SKM-1 (cell line): ENCODE measurements around the gene RABEP2.
"Not testable (repeated sequence)": the region's sequence is repeated elsewhere in the genome, so short reads cannot be mapped to it uniquely, and the experiment has no call there.

Experiments
- DNase-seq: peaks from one replicate; lab custom pipeline; 2025; ENCODE audit not compliant: unreplicated experiment; lab: John Stamatoyannopoulos, UW

The RABEP2 gene

DNA sequence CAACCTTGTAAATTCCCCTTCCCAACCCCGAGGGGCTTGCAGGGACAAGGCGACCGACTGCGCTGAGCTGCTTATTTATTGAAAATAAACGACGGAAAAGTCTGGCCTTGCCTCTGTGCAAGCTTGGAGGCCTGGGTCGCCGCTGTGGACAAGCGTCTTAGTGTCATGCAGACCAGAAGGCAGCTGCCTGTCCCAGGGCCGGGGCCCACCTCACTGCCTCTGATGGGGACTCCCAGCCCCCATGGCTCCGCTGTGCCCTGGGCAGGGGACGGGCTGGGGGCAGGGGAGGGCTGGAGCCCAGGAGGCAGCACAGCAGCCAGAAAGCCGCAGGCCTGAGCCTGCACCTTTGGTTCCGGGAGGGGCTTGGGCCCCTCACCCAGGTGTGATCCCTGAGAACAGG, 20.7 kb downstream of the RABEP2 start:
- no peak for DNase-seq

- DNase-seq: no peak
These were observed 21.5 kb downstream of the RABEP2 start for GRCh38 chr16:28903344-28904042.

DNA sequence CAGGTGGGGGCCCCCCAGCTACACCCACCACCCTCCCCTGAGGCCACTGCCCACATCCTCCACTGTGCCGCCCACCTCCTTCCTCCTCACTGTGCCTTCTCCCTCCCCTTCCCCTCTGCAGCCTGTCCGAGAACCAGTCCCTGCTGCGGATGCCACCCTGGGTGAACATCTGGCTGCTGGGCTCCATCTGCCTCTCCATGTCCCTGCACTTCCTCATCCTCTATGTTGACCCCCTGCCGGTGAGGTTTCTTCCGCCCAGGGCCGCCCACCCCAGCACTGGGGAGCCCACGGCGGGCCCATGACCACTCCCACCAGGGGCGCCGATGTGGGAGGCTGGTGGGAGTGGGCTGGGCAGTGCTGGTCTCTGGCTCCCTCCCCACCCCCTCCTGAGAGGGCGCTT, 22.1 kb downstream of the RABEP2 start:
- DNase-seq: no peak

DNA sequence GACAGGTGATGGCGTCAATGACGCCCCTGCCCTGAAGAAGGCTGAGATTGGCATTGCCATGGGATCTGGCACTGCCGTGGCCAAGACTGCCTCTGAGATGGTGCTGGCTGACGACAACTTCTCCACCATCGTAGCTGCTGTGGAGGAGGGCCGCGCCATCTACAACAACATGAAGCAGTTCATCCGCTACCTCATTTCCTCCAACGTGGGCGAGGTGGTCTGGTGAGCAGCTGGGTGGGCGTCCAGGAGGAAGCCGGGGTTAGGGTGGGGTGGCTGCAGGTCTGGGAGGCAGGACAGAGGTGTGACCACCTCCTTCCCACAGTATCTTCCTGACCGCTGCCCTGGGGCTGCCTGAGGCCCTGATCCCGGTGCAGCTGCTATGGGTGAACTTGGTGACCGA, 23.2 kb downstream of the RABEP2 start:
- no peak for DNase-seq

GRCh38 chr16:28900601-28901000, 24.4 kb downstream of the RABEP2 start:
- no peak for DNase-seq

- no peak for DNase-seq
These were observed 25.0 kb downstream of the RABEP2 start for GRCh38 chr16:28899882-28900590.

DNA sequence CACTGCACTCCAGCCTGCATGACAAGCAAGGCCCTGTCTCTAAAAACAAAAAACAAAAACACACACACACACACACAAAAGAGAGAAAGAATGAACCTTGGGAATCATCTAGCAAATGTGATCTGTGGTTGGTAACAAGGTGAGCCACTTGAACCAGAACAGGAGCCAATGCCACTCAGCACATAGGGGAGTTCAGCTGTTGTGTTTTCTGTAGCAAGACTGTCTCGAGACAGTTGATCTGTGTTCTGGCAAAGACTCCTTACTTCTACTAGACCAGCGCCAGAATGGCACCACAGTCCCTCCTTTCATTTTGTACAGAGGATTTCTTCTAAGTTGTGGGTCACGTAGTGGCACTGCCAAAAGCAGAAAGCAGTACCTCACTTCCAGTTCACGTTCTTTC, 26.1 kb downstream of the RABEP2 start:
- DNase-seq: no peak

DNA sequence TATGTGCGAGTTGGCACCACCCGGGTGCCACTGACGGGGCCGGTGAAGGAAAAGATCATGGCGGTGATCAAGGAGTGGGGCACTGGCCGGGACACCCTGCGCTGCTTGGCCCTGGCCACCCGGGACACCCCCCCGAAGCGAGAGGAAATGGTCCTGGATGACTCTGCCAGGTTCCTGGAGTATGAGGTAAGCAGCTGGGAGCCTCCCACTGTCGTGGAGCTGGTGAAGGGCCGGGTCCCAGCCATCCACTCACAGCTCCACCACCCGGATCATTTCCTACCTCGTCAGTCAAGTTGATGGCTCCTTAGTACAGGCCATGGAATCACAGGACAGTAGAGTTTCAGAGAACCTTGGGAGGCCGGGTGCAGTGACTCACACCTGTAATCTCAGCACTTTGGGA, 26.8 kb downstream of the RABEP2 start:
- no peak for DNase-seq

- no peak for DNase-seq
These were observed 27.2 kb downstream of the RABEP2 start for GRCh38 chr16:28897826-28898225.

DNA sequence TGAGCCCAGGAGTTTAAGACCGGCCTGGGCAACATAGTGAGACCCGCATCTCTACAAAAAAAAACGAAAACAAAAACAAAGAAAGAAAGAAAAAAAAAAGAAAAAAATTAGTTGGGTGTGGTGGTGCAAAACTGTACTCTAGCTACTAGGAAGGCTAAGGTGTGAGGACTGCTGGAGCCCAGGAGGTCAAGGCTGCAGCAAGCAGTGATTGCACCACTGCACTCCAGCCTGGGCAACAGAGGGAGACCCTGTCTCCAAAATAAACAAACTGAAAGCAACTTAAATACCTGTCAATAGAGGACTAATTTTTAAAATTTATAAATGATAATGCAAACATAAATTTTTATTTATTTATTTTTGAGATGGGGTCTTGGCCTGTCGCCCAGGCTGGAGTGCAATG, 29.4 kb downstream of the RABEP2 start:
- no peak for DNase-seq

DNA sequence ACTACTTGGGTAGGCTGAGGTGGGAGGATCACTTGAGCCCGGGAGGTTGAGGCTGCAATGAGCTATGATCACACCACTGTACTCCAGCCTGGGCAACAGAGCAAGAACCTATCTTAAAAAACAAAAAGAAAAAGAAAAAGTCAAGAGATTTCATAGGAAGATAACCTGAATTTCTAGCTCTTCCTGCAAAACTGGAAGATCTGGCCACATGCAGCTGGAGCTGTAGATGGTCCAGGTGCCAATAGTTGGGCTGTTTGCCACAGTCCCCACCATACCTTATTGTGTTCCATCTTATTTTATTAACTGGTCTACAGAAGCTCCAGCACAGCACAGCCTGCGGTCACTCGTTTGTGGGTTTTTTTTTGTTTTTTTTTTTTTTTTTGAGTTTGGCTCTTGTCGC, 31.7 kb downstream of the RABEP2 start:
- DNase-seq: no peak

- no peak for DNase-seq
These were observed 32.8 kb downstream of the RABEP2 start for GRCh38 chr16:28891964-28892890.

GRCh38 chr16:28890355-28890754, 34.7 kb downstream of the RABEP2 start:
- DNase-seq: not testable (repeated sequence)

DNA sequence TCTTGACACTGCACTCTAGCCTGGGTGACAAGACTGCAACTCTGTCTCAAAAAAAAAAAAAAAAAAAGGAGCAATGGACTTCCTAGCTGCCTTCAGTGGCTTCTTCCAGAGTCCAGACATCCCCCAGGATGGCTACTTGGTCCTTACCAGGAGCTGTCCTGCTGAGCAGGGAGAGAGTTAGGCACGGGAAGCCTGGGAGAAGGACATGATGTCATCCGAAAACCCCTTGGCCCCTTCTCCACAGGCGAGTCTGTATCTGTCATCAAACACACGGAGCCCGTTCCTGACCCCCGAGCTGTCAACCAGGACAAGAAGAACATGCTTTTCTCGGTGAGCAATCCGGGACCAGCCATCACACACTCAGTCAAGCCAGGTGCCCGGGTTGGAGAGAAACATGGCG, 38.1 kb downstream of the RABEP2 start:
- no peak for DNase-seq

- DNase-seq: no peak
These were observed 41.0 kb downstream of the RABEP2 start for GRCh38 chr16:28884045-28884444.

- no peak for DNase-seq
These were observed 41.6 kb downstream of the RABEP2 start for GRCh38 chr16:28883221-28883996.

DNA sequence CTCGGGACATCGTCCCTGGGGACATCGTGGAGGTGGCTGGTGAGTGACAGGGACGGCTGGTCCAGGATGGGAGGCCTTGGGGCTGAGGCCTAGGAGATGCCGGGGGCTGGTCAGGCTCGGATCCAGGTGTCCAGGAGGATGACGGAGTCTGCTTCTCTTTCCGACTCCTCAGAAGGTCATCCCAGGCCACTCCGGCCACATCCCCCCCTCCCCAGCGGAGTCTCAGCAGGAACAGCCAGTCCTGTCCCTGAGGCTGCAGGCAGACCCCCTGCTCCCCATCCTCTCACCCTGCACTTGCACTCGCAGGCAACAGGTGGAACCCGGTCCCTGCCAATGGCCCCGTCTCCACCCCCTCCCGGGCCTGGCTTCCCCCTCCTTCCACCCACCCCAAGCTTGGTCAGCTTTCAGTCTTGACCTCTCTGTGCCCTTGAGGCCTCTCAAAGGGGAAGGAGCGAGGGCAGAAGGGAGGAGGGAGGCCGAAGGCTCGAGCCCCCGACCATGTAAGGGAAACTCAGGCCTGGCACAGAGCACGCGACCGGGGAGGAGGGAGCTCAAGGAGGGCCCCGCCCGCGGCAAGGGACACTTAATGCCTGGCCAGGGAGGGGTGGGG, 42.4 kb downstream of the RABEP2 start:
- DNase-seq: no peak

GRCh38 chr16:28881565-28881964, 43.5 kb downstream of the RABEP2 start:
- not testable (repeated sequence) for DNase-seq

DNA sequence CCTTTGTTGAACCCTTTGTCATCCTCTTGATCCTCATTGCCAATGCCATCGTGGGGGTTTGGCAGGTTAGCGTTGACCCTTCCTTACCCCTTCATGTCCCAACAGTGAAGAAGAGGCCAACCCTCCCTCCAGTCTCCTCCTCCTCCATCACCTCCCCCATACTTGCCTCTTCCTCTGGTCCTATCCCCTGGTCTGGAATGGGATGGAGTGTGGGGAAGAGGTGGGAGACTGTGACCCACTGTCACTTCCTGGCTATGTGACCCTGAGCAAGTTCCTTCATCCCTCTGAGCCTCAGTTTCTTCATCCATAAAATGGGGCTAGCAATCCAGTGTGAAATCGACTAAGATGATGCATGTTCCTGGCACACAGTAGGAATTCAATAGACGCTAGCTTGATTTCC, 44.1 kb downstream of the RABEP2 start:
- DNase-seq: no peak

- DNase-seq: no peak
These were observed 44.5 kb downstream of the RABEP2 start for GRCh38 chr16:28880589-28880915.
